ENCODE measurements around the gene EPHA2. TPM values are rescaled to one million over a fixed set of nuclear protein-coding genes. Genes with fewer than 3 reads are reported as not detected.

Gene EPHA2
- total RNA-seq, 1 donor from 2014 or later = 25.0 TPM

DNA sequence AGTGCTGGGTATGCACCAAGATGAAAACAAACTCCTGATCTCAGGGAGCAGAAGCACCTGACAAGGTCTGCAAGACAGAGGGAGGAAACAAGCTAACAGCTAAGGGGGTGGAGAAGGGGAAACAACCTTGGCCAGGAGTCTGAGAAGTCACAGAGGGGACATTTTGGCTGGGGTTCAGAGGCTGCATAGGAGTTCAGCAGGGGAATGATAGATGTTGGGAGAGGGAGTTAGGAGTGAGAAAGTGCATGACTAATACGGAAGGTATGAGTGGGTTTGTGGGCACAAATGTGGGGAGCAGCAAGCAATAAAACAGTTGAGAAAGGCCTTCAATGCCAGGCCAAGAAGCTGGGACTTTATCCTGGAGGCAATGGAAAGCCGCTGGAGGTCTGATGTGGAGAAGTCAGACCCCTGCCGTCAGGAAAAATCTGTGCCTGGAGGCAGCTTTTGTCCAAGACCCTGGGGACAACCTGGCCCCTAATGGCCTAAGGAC lies 16.4 kb downstream of the EPHA2 start:
- peaks cover 5% of the 10 kb centered on the region for H3K36me3 Mint-ChIP-seq (ENCODE audit: low read depth)
- no peak for DNase-seq (ENCODE audit: low read depth, low spot score)
- H3K9me3 Mint-ChIP-seq = no peaks in the 10 kb centered on the region
- H3K4me3 Mint-ChIP-seq = no peak overlapping the region
- no peaks in the 10 kb centered on the region for H3K27me3 Mint-ChIP-seq (ENCODE audit: low read depth)
- TF ChIP-seq, protein P1, sequence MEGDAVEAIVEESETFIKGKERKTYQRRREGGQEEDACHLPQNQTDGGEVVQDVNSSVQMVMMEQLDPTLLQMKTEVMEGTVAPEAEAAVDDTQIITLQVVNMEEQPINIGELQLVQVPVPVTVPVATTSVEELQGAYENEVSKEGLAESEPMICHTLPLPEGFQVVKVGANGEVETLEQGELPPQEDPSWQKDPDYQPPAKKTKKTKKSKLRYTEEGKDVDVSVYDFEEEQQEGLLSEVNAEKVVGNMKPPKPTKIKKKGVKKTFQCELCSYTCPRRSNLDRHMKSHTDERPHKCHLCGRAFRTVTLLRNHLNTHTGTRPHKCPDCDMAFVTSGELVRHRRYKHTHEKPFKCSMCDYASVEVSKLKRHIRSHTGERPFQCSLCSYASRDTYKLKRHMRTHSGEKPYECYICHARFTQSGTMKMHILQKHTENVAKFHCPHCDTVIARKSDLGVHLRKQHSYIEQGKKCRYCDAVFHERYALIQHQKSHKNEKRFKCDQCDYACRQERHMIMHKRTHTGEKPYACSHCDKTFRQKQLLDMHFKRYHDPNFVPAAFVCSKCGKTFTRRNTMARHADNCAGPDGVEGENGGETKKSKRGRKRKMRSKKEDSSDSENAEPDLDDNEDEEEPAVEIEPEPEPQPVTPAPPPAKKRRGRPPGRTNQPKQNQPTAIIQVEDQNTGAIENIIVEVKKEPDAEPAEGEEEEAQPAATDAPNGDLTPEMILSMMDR (conservative IDR thresholded peaks at IDR 0.05) = no peak
- peak overlapping the region; percentile 37 for H3K27ac Mint-ChIP-seq (ENCODE audit: unreplicated experiment)
- H3K4me1 Mint-ChIP-seq = peaks cover 27% of the 10 kb centered on the region

- Mint-ChIP-seq H3K4me1 (peaks cover 26% of the 10 kb centered on the region), H3K9me3 (no peaks in the 10 kb centered on the region), H3K4me3 (peak overlapping the region; percentile 13), H3K27me3 (ENCODE audit: low read depth) (no peaks in the 10 kb centered on the region), H3K36me3 (ENCODE audit: low read depth) (peaks cover 5% of the 10 kb centered on the region), H3K27ac (ENCODE audit: unreplicated experiment) (no peak overlapping the region)
- no peak for DNase-seq (ENCODE audit: low read depth, low spot score)
- TF ChIP-seq, protein P1 (conservative IDR thresholded peaks at IDR 0.05) = no peak
These were observed 17.1 kb downstream of the EPHA2 start for GRCh38 chr1:16138772-16139221.

GRCh38 chr1:16137890-16138467 lies 17.9 kb downstream of the EPHA2 start:
- Mint-ChIP-seq H3K4me1 (peaks cover 26% of the 10 kb centered on the region), H3K36me3 (ENCODE audit: low read depth) (peaks cover 5% of the 10 kb centered on the region), H3K9me3 (no peaks in the 10 kb centered on the region), H3K27ac (ENCODE audit: unreplicated experiment) (no peak overlapping the region), H3K4me3 (no peak overlapping the region), H3K27me3 (ENCODE audit: low read depth) (no peaks in the 10 kb centered on the region)
- DNase-seq (ENCODE audit: low read depth, low spot score) = no peak
- TF ChIP-seq, protein P1 (conservative IDR thresholded peaks at IDR 0.05) = no peak

GRCh38 chr1:16135501-16135900 lies 20.4 kb downstream of the EPHA2 start:
- peaks cover 10% of the 10 kb centered on the region for H3K4me1 Mint-ChIP-seq
- TF ChIP-seq, protein P1 (conservative IDR thresholded peaks at IDR 0.05) = no peak
- no peak for DNase-seq (ENCODE audit: low read depth, low spot score)
- no peak overlapping the region for H3K4me3 Mint-ChIP-seq
- no peaks in the 10 kb centered on the region for H3K9me3 Mint-ChIP-seq
- H3K36me3 Mint-ChIP-seq (ENCODE audit: low read depth) = peaks cover 5% of the 10 kb centered on the region
- no peaks in the 10 kb centered on the region for H3K27me3 Mint-ChIP-seq (ENCODE audit: low read depth)
- no peak overlapping the region for H3K27ac Mint-ChIP-seq (ENCODE audit: unreplicated experiment)

DNA sequence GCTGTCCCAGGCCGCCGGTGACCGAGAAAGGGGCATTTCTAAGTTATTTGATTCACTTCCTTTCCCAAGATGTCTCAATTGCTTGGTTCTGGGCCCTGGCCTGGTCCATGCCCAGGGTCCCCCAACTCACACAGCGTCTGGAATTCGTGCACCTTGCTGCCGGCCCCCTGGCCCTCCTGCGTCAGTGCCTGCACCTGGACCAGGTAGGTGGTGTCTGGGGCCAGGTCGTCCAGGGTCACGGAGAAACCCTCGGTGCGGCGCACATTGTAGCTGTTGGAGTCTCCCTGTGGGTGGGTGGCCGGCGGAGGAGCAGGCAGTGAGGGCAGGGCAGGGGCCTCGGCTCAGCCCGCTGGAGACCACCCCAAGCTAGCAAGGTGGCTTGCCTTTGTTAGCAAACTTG lies 21.0 kb downstream of the EPHA2 start:
- no peaks in the 10 kb centered on the region for H3K9me3 Mint-ChIP-seq
- no peak overlapping the region for H3K27ac Mint-ChIP-seq (ENCODE audit: unreplicated experiment)
- TF ChIP-seq, protein P1 (conservative IDR thresholded peaks at IDR 0.05) = no peak
- peaks cover 5% of the 10 kb centered on the region for H3K36me3 Mint-ChIP-seq (ENCODE audit: low read depth)
- H3K4me3 Mint-ChIP-seq = no peak overlapping the region
- no peak for DNase-seq (ENCODE audit: low read depth, low spot score)
- peaks cover 7% of the 10 kb centered on the region for H3K4me1 Mint-ChIP-seq
- no peaks in the 10 kb centered on the region for H3K27me3 Mint-ChIP-seq (ENCODE audit: low read depth)
